ENCODE results near the gene HLA-A. TPM values are rescaled to one million over a fixed set of nuclear protein-coding genes. Genes with fewer than 3 reads are reported as not detected.
A peak's percentile ranks its signal among the peaks of the same experiment; 100 is the strongest.

Gene HLA-A
- total RNA-seq (2014; rRNA removed; shearing (Covaris generic)): 451 and 474 TPM in 2 replicates
- 569 and 664 TPM in 2 replicates for polyA plus RNA-seq (2015; cell fraction: cytosol; rRNA removed)
- 175 and 176 TPM in 2 replicates for polyA plus RNA-seq (2015; cell fraction: nucleus; rRNA removed)

DNA sequence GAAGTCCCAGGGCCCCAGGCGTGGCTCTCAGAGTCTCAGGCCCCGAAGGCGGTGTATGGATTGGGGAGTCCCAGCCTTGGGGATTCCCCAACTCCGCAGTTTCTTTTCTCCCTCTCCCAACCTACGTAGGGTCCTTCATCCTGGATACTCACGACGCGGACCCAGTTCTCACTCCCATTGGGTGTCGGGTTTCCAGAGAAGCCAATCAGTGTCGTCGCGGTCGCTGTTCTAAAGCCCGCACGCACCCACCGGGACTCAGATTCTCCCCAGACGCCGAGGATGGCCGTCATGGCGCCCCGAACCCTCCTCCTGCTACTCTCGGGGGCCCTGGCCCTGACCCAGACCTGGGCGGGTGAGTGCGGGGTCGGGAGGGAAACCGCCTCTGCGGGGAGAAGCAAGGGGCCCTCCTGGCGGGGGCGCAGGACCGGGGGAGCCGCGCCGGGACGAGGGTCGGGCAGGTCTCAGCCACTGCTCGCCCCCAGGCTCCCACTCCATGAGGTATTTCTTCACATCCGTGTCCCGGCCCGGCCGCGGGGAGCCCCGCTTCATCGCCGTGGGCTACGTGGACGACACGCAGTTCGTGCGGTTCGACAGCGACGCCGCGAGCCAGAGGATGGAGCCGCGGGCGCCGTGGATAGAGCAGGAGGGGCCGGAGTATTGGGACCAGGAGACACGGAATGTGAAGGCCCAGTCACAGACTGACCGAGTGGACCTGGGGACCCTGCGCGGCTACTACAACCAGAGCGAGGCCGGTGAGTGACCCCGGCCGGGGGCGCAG, at the start of gene HLA-A:
HLA-A (plus strand) TSS at position 258 of the 778 bp plus-strand sequence; CDS start at position 280, 22 bp downstream.
- in situ Hi-C loops (cut with HindIII; ENCODE audit: low pct_unique_long_range_greater_than_20kb, low sequenced_read_pairs): no loop called here
- peak; percentile 95 for DNase-seq (ENCODE audit: low read depth, low spot score)

DNA sequence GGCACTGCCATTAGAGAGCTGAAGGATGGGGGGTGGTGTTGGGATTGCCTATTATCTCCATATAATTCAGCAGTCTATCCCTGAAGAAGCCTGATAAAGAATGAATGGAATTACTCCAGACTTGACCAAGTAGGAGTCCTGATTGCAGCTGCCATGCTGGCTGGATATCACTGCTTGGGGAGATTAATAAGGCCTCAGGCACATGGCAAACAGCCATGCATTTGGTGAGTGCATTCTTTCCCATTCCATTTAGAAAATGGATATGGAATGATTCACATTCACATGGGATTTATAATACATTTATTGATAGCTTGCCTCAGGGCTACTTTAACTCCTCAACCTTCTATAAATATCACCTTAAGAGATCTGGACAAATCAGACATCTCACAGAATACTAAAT, 49.6 kb upstream of the HLA-A start:
- no peak for DNase-seq (ENCODE audit: low read depth, low spot score)
- in situ Hi-C loops (cut with HindIII; ENCODE audit: low pct_unique_long_range_greater_than_20kb, low sequenced_read_pairs): no loop called here

DNA sequence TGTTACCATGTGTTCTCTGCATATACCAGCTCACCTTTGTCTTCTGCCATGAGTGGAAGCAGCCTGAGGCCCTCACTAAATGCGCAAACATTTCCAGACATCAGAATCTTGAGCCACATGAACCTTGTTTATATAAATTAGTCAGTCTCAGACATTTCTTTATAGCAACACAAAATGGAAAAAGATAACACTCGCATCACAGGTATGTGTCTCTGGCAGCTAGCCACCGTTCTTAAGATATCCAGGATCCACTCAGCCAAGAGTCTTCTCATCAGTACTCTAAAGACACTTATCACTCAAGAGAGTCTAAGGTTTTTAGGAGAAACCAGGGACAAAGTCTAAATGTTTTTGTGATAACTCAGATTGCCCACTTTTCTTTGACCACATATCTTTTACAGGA, 43.1 kb upstream of the HLA-A start:
- no peak for DNase-seq (ENCODE audit: low read depth, low spot score)
- in situ Hi-C loops (cut with HindIII; ENCODE audit: low pct_unique_long_range_greater_than_20kb, low sequenced_read_pairs): no loop called here

DNA sequence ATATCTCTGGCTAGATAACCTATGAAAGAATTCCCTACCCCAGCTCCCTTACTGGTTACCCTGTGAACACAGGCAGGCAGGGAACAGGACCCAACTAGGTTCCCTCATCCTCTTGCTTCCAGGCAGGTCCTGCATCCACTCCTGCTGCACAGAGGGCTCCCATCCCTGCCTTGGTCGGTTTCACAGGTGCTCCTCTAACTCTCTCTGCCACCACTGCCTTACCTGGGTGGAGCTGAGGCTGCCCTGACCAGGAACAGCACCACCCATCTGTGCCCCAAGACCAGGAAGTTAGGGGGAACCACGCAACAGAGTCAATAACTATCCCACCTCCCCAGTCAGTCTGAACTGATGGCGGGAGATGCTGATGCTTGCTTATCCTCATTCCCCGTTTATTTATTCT, 37.0 kb upstream of the HLA-A start:
- DNase-seq (ENCODE audit: low read depth, low spot score): no peak
- in situ Hi-C loops (cut with HindIII; ENCODE audit: low pct_unique_long_range_greater_than_20kb, low sequenced_read_pairs): no loop called here

DNA sequence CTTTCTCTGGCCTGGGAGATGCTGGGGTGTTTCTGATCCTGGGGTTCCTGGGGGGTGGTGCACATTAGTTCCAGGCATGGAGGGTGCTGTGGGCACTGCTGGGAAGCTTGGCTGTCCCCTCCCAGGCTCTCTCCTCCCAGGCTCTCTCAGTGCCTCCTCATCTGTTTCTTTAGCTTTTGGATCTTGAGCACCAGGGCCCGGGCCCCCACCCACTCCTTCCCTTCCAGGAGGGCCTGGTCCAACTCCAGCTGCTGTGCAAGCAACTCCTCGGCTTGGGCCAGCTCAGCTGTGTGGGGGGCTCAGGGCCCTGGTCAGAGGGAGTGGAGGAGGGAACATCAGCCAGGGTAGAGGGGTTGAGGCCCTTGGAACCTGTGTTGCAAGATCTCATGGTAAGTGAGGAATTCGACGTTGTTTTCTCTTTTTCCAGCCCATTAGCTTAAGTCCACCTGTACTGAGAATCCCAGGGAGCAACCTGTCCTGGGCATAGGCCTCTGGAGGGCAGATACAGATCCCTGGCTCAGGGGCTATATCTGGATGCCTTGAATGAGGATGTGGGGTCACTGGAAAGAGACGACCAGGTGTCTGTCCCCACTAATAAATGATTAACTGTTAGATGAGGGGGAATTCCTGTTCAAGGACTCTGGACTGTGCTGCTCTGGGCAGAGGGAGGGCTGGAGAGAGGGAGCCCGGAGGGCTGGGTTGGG, 34.5 kb upstream of the HLA-A start:
- in situ Hi-C loops (cut with HindIII; ENCODE audit: low pct_unique_long_range_greater_than_20kb, low sequenced_read_pairs): no loop called here
- DNase-seq (ENCODE audit: low read depth, low spot score): no peak

DNA sequence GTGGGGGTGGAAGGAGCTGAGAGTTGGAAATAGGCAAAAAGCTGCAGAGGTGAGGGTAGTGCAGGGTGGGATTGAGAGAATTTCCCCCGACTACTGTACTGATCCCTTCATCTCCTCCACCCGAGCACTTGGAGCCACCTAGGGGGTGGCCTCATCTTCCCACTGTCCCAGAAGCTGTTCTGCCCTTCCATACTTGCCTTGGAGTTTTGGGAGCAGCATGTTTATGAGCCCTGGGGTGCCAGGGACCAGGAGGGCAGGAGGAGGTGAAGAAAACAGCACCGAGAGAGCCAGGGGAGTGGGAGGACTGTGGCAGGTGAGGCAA, 34.0 kb upstream of the HLA-A start:
- no peak for DNase-seq (ENCODE audit: low read depth, low spot score)
- in situ Hi-C loops (cut with HindIII; ENCODE audit: low pct_unique_long_range_greater_than_20kb, low sequenced_read_pairs): no loop called here

DNA sequence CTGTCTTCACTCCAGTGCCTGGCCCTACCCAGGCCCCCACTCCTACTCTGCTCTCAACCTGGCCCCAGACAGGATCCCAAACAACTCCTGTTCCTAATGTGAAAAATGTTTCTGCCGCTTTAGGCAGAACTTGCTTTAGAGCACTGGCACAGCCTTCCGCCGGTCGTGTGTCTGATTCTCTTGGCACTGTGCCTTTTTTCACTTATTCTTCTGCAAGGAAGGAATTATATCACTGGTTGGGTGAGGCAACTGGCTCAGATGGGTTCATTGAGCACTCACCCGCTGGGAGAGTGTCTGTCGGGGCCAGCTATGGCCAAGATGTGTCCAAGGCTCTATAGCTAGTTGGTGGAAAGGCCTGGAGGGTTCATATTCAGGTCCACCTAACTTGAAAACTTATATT, 33.6 kb upstream of the HLA-A start:
- DNase-seq (ENCODE audit: low read depth, low spot score): no peak
- in situ Hi-C loops (cut with HindIII; ENCODE audit: low pct_unique_long_range_greater_than_20kb, low sequenced_read_pairs): no loop called here

DNA sequence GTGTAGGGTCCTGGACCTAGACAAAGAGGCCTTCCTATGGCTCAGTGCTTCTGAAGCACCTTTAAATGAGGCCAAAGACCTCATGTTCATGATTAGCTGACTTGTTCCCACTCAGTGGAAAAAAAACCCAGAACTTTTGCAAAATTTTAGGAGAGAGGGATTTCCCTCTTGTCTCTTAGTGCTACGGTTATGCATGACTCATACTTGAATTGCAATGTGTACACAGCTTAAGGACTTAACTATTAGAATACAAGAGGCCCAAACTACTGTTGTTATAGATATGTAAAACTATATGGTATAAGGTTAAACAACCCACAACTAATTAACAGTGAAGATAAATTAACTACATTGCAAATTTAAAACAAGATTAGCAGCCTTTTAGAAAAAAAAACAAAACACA, 32.3 kb upstream of the HLA-A start:
- no peak for DNase-seq (ENCODE audit: low read depth, low spot score)
- in situ Hi-C loops (cut with HindIII; ENCODE audit: low pct_unique_long_range_greater_than_20kb, low sequenced_read_pairs): no loop called here

DNA sequence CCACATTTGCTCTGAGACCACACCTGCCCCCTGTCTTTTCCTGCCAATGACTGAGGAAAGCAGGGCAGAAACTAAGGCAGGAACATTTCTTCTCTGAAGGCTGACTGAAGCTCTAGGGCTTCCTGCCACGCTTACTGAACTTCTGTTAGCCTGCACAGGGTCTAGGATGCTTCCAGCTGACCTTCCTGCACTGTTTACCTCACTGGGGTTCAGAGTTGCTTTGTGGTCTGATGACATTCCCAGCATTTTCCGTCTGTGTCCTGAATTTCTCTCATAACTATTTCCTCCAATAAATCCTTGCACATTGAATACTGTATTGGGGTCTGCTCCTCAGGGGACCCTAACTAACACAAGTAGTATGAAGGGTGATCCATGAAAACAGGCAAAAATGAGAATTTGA, 29.5 kb upstream of the HLA-A start:
- in situ Hi-C loops (cut with HindIII; ENCODE audit: low pct_unique_long_range_greater_than_20kb, low sequenced_read_pairs): no loop called here
- no peak for DNase-seq (ENCODE audit: low read depth, low spot score)

DNA sequence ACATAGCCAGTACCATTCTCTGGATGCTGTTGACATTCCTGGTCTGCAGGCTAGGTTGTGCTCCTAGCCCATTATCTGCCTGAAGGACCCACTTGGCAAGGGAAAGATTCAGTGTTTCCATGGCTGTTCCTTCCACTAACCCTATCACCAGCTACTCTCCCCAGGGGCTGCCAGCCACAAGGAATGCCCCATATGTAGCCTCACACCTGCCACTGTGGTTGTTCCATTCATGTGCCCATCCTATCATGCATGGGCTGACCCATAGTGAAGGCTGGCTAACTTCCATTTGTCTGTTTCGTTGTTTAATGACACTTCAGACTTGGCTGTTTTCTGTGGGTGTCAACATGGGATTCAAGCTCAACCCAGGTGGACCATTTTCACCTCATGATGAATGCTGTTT, 25.6 kb upstream of the HLA-A start:
- in situ Hi-C loops (cut with HindIII; ENCODE audit: low pct_unique_long_range_greater_than_20kb, low sequenced_read_pairs): no loop called here
- no peak for DNase-seq (ENCODE audit: low read depth, low spot score)

DNA sequence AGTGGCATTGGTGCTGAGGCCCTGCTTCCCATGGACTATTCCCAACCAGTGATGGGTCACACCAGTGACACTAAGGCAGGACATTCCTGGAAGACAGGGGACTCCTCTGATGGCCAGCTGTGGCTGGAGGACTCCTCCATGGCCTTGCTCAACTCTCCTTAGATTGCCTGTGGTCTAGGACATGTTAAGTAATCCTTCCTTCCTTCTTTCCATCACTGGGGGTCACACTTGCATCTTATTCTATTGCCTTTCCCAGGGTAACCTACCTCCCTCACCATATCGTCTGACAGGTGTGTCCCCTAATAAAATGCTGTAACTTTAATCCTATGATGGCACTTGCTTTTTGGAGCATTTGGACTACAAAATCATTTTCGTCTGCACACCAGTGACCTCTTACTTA, 24.5 kb upstream of the HLA-A start:
- in situ Hi-C loops (cut with HindIII; ENCODE audit: low pct_unique_long_range_greater_than_20kb, low sequenced_read_pairs): no loop called here
- no peak for DNase-seq (ENCODE audit: low read depth, low spot score)

DNA sequence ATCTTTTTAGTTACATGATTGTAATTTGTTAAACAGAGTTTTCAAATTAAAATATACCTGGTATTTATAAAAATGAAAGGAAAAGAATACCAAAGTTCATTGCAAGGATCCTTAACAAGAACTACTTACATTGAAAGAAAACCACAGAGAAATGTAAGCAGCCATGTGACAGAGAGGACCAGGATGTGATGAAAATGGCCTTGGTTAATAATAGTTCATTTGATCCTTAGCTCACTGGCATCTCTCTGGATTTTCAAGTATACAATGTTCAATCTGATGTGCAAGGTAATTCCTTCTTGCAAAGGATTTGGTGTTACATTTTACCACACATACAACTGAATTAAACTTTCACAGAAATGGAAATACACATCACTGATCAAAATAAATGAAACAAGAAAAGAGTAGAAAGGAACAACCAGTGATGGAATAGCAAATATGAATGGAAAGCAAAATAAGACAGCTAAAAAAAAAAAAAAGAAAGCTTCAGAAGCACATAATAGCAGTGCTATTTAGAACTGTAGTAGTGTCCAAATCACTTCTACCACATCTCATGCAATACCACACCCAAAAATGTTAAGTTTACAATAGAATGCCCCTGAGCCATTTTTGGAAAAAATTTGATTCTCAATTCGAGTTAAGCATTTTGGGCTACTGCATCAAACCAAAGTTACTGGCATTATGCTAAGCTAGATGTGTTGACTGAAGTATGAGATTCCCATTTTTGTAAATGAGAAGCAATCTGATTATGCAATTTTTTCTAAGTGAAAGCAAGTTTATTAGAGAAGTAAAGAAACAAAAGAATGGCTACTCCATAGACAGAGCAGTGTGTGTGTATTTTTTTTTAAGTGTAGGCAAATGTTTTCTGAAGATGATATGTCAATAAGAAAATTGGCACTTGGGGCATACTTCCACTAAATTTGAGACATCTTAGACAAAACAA, 22.6 kb upstream of the HLA-A start:
- in situ Hi-C loops (cut with HindIII; ENCODE audit: low pct_unique_long_range_greater_than_20kb, low sequenced_read_pairs): no loop called here
- DNase-seq (ENCODE audit: low read depth, low spot score): peak; percentile 69

DNA sequence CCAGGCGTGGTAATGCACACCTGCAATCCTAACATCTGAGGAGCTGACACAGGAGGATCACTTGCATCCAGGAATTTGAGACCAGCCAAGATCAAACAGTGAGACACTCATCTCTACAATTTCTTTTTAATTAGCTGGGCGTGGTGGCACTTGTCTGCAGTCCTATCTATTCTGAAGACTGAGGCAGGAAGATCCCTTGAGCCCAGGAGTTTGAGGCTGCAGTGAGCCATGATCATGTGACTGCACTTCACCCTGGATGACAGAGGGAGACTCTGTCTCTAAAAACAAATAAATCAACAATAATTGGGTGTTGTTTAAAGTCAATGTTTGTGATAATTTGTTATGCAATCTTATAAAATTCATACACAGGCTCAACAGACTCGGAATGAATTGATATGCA, 18.0 kb upstream of the HLA-A start:
- in situ Hi-C loops (cut with HindIII; ENCODE audit: low pct_unique_long_range_greater_than_20kb, low sequenced_read_pairs): no loop called here
- DNase-seq (ENCODE audit: low read depth, low spot score): peak; percentile 36

DNA sequence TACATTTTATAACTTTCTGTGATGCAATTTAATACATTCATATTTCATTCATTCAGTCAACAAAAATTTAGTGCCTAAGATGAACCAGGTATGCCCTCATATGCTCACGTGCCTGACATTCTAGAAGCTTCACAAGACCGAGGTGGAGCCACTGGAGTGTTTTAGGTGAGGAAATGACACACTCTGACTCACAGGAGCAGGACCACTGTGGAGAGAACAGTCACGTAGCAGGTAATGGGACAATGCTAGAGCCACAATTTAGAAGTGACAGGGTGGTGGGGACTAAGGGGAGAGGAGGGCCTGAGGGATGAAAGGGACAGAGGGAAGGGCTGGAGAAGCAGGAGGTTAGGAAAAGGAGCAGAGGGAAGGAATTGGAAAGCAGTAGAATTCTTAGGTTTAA, 17.6 kb upstream of the HLA-A start:
- in situ Hi-C loops (cut with HindIII; ENCODE audit: low pct_unique_long_range_greater_than_20kb, low sequenced_read_pairs): no loop called here

DNA sequence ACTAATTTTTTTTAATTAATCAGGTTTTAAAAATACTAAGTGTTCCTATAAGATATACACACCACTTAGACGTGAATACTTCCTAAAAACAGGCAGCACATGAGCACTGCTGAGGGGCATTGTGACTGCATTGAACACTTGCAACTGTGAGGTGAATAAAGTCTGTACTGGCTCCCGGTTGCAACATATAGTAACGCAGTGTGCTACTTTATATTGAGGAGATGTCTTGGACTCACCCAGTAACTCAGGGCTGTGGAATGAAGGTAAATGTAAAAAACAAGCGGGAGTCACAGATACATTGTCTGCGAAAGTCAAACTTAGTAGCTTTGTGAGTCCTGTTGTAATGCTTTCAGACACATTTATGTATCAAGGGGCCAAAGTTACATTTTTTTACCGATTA, 17.0 kb upstream of the HLA-A start:
- in situ Hi-C loops (cut with HindIII; ENCODE audit: low pct_unique_long_range_greater_than_20kb, low sequenced_read_pairs): no loop called here
- no peak for DNase-seq (ENCODE audit: low read depth, low spot score)

More for the DNA sequence above, 17.6 kb upstream of the HLA-A start:
- DNase-seq (ENCODE audit: low read depth, low spot score): no peak

DNA sequence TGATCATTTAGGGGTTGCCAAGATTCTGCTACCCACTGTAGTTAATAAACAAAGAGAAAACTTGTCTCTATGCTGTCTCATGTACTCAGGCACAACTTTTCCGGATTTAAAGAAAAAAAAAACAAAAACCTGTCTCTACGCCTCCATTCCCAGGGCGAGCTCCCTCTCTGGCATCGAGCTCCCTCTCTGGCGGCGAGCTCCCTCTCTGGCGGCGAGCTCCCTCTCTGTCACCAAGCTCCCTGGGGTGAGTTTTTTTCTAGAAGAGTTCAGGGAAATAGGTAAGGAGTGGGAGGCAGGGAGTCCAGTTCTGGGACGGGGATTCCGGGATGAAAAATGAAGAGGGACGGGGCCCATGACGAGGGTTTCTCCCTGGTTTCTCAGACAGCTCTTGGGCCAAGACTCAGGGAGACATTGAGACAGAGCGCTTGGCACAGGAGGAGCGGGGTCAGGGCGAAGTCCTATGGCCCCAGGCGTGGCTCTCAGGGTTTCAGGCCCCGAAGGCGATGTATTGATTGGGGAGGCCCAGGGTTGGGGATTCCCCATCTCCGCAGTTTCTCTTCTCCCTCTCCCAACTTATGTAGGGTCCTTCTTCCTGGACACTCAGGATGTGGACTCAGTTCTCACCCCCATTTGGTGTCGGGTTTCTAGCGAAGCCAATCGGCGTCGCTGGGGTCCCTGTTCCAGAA, 16.5 kb upstream of the HLA-A start:
- no peak for DNase-seq (ENCODE audit: low read depth, low spot score)
- in situ Hi-C loops (cut with HindIII; ENCODE audit: low pct_unique_long_range_greater_than_20kb, low sequenced_read_pairs): no loop called here

DNA sequence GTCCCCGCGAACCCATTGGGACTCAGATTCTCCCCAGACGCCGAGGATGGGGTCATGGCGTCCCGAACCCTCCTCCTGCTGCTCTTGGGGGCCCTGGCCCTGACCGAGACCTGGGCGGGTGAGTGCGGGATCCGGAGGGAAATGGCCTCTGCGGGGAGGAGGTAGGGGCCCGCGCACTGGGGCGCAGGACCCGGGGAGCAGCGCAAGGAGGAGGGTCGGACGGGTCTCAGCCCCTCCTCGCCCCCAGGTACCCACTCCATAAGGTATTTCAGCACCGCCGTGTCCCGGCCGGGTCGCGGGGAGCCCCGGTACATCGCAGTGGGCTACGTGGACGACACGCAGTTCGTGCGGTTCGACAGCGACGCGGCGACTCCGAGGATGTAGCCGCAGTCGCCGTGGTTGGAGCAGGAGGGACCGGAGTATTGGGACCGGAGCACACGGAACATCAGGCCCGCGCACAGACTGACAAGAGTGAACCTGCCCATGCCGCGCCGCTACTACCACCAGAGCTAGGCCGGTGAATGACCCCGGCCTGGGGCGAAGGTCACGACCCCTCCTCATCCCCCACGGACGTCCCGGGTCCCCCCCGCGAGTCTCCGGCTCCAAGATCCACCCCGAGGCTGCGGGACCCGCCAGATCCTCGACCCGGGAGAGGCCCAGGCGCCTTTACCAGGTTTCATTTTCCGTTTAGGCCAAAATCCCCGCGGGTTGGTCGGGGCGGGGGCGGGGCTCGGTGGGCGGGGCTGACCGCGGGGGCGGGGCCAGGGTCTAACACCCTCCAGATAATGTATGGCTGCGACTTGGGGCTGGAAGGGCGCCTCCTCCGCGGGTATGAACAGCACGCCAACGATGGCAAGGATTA, 15.7 kb upstream of the HLA-A start:
- DNase-seq (ENCODE audit: low read depth, low spot score): no peak
- in situ Hi-C loops (cut with HindIII; ENCODE audit: low pct_unique_long_range_greater_than_20kb, low sequenced_read_pairs): no loop called here
